HG03558 (cell line): ENCODE measurements around the gene DAB1.

Experiments
- ATAC-seq: cut with Tn5 transposase; IDR thresholded peaks from one replicate; pipeline ENCODE4 v1.9.1; 2021; ENCODE audit warnings: moderate number of reproducible peaks; ENCODE audit not compliant: unreplicated experiment; ENCODE audit errors: extremely low read depth

DAB1 gene

GRCh38 chr1:57015071-57015470, 408.8 kb downstream of the DAB1 start:
- no peak for ATAC-seq

GRCh38 chr1:57013522-57013921, 410.3 kb downstream of the DAB1 start:
- ATAC-seq: no peak

- ATAC-seq: no peak
Measured at GRCh38 chr1:57012315-57012714, 411.5 kb downstream of the DAB1 start.

GRCh38 chr1:57010511-57010910, 413.3 kb downstream of the DAB1 start:
- ATAC-seq: no peak

- ATAC-seq: no peak
Measured at GRCh38 chr1:57007948-57008347, 415.9 kb downstream of the DAB1 start.

- ATAC-seq: no peak
Measured at GRCh38 chr1:57007472-57007871, 416.4 kb downstream of the DAB1 start.

- ATAC-seq: no peak
Measured at GRCh38 chr1:57003398-57004139, 420.3 kb downstream of the DAB1 start.

- no peak for ATAC-seq
Measured at GRCh38 chr1:56995414-56996100, 428.3 kb downstream of the DAB1 start.

- ATAC-seq: no peak
Measured at GRCh38 chr1:56993475-56993874, 430.4 kb downstream of the DAB1 start.

- ATAC-seq: no peak
Measured at GRCh38 chr1:56992318-56993125, 431.3 kb downstream of the DAB1 start.

- no peak for ATAC-seq
Measured at GRCh38 chr1:56991576-56991975, 432.3 kb downstream of the DAB1 start.

- no peak for ATAC-seq
Measured at GRCh38 chr1:56986397-56986796, 437.5 kb downstream of the DAB1 start.

GRCh38 chr1:56985857-56986256, 438.0 kb downstream of the DAB1 start:
- ATAC-seq: no peak

GRCh38 chr1:56983484-56983883, 440.4 kb downstream of the DAB1 start:
- no peak for ATAC-seq

- ATAC-seq: no peak
Measured at GRCh38 chr1:56979986-56980755, 443.7 kb downstream of the DAB1 start.

- no peak for ATAC-seq
Measured at GRCh38 chr1:56978819-56979218, 445.0 kb downstream of the DAB1 start.

GRCh38 chr1:56977910-56978309, 445.9 kb downstream of the DAB1 start:
- ATAC-seq: no peak

- no peak for ATAC-seq
Measured at GRCh38 chr1:56975446-56975845, 448.4 kb downstream of the DAB1 start.

GRCh38 chr1:56973923-56974742, 449.7 kb downstream of the DAB1 start:
- ATAC-seq: no peak

- ATAC-seq: no peak
Measured at GRCh38 chr1:56972976-56973375, 450.9 kb downstream of the DAB1 start.
